NK-92 (cell line): Measurements from ENCODE around the gene PDC.

ENCODE experiments used
- DNase-seq: peaks from one replicate; lab custom pipeline; 2025; ENCODE audit not compliant: unreplicated experiment; lab: John Stamatoyannopoulos, UW

The PDC gene

DNA sequence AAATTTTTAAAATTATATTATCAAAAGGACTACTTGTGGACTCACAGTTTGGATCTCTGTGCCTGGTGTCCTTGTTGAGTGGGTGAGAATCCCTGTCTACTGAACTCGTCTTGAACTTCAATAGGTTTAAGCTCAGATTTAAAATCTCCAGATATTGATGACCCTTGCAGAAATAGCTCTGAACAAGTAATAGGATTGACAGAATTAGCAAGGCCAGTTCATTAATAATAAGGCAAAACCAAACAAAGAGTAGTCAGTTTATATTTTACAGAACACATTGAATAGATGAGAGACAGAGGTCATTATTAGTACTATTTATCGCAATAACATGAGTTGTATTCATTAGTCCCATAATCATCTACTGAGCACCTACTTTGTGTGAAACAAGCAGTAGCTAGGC, at the start of gene PDC:
TSS of gene PDC (minus strand) at position 101 of the 400 bp plus-strand sequence. CDS start 11,655 bp downstream, outside the sequence.
- DNase-seq = no peak

DNA sequence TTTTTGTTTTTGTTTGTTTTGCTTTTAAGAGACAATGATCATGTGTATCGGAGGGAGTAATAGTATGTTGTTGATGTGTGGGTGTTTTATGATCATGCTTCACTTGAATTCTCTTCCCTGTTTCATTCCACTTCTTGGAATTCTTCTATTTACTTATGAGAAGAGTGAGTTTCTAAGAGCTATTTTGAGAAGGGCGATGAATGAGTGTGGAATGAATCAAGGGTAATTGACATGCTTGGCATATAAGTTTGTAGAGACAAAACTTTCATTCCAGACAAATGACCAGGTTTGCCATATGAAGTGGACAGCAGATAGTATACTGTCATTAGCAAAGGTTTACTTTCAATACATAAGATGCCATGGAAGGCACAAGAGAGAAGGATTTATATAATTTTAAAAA, 42.3 kb upstream of the PDC start:
- DNase-seq = no peak

DNA sequence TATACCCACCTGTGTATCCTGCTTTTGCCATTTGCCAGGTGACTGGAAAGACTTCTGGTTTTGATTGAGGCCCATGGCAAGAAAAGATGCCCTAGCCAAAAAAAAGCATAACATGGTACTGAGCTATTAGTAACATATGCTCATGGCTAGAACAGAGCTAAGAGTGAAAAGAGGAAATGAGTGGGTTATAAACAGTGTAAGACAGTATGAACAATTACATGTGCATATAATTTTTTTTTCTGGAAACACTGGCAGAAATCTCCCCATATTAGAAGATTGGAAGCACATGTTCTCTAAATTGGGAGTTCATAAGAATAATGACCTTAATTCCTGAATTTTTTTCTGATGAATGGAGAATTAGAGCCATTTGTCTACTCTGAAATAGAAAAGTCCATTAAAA, 41.2 kb upstream of the PDC start:
- no peak for DNase-seq

DNA sequence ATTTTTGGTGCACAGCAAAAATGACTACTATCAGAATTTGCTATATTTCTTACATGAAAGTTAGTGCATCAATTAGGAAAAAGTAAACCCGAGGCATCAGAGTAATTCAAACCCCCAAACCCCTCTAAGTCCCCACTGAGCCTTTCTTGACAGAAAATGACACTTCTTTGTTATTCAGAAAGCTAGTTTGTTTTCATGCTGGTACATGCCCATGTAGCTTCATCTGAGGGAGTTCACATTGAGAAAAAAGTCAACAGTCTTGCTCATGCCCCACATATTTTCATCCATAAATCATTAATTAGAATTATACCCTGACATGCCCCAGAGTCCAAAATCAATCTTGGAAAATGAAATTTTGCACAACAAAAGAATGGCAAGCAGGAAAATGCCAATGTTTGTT, 39.9 kb upstream of the PDC start:
- DNase-seq = no peak

DNA sequence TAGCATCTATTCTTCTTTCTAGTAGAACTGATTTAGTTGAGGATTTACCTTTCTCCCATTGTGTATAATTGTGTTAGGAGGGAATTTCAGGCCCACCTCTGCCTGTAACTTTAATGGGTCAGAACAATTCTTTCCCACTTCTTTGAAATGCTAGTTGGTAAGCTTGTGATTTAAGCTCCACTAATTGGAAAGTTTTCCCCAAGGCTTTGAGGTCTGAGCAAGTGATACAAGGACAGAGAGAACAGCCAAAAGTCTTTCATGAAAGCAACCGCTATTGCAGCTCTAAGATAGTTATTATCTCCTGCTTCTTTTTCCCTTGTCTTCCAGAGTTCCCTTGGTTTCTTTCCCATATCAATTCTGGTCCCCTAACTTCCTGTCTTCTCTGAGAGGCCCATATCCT, 38.7 kb upstream of the PDC start:
- no peak for DNase-seq

DNA sequence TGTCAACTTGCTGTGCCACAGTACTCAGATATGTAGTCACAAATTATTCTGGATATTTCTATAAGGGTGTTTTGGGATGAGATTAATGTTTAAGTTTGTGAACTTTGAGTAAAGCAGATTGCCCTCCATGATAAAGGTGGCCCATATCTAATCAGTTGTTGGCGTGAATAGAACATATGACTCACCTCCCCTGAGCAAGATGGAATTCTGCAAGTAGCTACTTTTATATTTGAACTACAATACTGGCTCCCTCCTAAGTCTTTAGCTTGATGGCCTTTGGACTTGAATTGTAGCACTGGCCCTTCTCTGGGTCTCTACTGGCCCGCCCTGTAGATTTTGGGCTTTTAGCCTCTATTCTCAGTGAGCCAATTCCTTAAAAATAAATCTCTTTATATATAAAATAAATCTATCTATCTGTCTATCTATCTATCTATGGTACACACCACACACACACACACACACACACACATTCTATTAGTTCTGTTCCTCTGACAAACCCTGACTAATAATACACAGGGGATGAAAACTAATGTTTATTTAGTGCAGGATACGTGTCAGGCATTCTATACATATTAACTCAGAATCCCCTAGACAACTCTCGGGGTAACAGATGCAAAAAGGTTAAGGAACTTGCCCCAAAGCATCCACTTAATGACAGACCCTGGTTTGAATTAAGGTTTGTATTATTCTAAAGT, 37.9 kb upstream of the PDC start:
- no peak for DNase-seq

DNA sequence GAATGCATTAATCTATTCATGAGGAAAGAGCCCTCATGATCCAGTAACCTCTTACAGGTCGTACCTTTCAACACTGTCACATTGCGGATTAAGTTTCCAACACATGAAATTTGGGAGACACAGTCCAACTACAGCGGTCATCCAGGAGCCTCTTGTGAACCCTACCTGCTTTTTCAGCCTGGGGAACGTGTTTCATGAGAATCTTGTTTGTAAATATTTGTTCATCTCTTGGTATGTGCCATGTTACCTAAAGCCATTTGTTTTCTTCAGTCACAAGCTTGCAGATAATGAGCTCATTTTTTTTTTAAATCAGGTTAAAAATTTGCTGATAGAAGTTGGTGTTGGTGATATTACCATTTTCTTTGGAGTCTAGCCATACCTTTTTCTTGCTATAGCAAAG, 37.2 kb upstream of the PDC start:
- no peak for DNase-seq

DNA sequence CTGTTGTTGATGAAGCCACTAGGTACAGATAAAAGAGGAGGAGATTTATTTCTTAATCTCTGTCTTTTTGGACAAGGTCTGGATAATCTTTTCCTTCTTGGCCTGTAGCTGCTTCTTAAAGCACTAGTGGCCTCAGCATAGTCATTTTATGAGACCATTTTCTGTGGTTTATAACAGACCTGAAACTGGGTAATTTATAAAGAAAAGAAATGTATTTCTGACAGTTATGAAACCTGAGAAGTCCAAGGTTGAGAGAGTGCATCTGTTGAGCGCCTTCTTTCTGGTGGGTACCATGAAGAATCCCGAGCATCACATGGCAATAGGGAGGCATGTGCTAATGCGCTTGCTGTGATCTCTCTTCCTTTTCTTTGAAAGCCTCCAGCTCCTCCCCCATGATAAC, 36.7 kb upstream of the PDC start:
- DNase-seq = no peak

DNA sequence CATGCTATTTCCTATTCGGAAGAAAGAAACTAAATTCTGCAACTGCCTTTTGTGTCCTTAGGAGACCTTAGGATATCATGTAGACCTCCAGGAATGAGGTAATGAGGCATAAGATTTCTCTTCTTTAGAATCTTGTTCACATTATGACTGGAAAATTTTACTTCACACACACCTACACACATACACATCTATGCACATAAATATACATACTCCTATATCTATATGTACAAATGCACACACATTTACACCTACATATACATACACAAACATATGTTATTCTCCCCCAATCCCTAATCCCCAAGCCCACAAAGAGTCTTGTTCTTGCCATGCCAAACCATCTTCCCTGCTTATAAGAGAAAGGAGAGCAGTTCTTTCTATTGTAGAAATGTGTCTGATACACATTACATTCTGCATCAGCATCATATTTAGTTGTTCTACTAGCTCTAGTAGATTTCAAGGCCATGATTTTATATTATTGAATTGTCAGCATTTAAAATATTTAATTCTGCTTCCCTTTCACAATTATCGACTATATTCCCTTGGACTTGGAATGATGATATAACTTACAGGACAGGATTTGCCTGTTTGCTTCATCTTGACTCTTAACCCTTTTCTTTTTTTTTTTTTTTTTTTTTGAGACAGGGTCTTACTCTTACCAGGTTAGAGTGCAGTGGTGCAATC, 35.4 kb upstream of the PDC start:
- DNase-seq = no peak

DNA sequence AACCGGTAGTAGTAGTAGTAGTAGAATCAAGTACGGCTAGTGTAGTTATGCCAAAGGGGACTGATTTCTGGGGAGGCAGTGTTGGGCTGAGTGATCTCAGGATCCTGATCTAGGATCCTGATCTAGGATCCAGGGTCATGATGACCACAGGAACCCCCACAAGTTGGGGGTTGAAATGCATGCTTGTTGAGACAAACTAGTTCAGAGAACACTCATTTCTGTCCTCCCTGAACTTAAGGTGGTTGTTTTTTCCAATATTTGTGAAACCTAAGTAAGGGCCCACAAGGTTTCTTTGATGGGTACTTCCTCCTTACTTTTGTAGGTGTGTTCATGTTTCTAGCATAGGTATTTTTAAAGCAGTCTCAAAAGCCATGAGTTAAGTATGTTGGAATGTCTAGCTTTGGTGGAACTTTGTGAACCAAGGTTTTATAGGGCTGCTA, 33.9 kb upstream of the PDC start:
- no peak for DNase-seq

DNA sequence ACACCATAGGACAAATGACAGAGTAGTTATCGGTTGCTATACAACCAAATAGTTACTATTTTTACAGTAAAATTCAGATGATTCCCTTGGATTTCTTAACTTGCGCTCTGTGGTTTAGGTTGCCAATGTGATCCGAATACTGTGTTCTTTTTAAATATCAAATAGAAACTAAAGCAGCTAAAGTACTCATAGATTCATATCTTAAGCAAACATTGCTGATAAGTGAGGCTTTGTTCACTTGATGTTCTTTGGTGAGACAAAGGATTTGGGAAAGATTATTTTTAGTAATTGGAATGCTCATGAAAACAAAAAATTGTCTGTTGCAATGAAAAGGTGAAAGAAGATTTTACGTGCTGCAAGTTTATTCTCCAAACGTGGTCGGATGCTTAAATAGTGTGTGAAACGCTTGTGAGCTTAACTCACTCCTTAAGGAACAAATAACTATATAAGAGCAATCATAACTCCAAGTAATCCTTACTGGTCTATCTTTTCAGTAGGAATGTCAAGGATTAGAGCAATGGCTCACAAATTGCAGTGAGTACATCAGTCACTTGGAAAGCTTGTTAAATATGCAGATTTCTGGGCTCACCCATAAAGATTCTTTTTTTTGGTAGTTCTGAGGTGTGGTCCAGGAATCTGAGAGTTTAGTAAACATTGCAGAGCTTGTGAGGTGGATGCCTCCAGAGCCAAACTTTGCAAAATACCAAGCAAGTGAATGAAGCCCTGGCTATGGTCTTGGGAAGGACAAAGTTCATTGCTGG, 31.8 kb upstream of the PDC start:
- no peak for DNase-seq

DNA sequence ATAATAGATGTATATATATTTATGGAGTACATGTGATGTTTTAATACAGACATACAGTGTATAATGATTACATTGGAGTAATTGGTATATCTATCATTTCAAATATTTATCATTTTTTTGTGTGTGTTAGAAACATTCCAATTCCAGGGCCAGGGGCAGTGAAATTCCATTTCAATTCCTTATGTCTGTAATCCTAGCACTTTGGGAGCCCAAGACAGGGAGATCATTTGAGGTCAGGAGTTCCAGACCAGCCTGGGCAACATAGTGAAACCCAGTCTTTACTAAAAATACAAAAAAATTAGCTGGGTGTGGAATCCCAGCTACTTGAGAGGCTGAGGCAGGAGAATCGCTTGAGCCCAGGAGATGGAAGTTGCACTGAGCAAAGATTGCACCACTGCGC, 30.4 kb upstream of the PDC start:
- DNase-seq = no peak

DNA sequence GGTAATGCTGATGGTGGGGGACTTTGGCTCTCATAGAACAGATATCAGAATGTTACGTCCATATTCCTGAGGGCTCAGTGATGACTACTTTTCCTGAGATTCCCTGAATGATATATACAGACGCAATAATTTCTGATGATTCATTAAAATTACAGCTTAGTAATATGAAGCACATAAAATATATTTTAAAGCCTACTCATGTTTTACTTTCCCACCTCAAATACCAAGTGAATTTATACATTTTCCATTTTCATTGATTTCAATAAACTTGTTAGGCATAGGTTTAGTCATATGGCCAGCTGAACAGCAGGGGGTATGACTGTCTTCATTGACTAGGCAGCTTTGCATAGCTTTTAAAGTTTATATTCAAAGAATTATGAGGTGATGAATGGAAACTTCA, 26.2 kb upstream of the PDC start:
- DNase-seq = no peak

DNA sequence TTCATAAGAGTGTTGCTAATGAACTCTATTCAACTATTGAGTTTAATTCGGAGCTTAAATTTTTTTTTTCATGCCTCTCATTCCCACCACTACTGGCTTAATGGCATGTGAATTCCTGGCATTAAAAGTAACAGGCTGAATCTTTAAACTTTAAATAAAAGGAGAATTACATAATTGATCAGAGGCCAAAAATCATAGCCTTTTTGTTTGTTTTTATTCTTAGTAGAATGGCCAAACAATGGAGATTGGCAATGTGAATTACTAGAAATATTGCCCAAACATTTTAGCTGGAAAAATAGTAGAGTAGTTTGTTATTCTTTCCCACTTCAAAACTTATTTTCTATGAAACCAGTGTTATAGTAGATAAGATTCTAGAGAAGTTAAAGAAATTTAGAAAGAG, 25.1 kb upstream of the PDC start:
- no peak for DNase-seq

DNA sequence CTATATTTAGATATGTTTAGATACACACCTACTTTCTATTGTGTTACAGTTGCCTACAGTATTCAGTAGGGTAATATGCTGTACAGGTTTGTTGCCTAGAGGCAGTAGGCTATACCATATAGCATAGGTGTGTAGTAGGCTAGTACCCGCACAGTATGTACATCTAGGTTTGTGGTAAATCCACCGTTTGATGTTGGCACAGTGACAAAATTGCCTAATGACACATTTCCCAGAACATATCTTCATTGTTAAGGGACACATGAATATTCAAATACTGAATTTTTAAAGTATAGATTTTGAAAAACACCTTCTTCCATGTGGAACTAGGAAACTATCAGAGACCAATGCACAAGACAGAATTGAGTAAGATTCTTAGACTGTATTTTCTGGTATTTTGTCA, 22.6 kb upstream of the PDC start:
- no peak for DNase-seq

DNA sequence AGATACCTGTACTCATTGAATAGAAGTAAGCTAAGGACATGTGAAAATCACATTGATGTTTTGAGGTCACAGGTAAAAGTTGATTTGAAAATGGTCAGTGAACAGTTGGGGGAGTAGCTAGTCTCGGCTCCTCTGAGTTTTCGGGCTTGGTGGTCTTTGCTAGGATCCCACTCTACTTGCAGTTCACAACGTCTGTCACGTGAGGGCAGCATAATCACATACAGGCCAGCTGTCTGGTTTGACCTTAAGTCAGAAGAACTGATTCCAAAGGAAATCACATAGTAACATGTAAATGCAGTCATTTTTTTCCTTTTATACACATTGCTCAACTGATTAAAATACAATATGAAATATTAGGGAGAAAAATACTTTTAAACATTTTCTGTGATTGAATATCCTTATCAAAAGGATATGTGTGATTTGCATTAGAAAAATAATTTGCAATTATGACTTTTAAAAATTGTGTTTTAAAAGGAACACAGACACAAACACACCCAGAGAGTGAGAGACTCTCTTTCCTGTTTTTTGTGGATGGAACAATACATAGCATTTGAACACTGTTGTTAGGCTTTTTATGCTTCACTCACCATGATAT, 21.8 kb upstream of the PDC start:
- no peak for DNase-seq

DNA sequence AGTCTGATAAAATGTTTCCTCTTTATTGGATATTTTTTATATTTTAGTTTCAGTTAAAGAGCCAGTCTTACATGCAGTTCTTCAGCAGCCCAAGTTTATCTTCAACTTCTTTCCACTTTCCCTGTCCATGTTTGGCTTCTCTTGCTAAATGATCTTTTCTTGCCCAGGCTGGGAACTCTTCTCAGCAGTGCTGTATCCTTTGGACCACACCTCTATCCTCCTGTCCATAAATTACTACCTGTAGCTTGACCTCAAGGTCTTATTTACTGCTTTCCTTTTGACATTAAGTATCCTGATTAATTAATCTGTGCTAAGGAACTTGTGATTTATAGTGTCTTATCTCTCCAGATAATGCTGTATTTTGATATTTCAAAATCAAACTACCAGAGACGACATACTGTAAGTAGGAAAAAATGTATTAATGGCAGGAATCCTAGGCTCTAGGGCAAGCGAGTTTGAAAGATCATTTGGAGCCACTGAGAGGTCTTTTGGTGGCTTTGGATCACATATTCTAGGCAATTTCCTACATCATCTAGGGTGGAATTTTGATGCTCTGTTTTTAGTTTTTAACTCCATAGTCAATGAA, 20.5 kb upstream of the PDC start:
- no peak for DNase-seq

DNA sequence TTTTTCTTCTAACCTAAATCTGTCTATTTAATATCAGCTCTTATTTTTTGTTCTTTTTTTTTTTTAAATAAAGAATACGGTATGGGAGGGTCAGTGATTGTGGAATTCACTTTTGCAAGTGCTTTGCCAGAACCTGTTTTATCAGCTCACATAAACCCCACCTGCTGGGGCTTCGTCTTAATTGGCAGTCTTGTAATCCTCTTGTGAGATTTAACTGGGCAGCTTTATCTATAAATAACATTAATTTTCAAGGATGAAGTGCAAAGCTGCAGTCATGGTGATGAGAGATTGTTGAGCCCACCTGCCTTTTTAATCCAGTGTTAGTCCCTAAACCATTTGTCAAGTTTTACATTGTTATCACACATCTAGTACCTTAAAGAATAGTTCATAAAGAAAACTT, 18.2 kb upstream of the PDC start:
- no peak for DNase-seq

DNA sequence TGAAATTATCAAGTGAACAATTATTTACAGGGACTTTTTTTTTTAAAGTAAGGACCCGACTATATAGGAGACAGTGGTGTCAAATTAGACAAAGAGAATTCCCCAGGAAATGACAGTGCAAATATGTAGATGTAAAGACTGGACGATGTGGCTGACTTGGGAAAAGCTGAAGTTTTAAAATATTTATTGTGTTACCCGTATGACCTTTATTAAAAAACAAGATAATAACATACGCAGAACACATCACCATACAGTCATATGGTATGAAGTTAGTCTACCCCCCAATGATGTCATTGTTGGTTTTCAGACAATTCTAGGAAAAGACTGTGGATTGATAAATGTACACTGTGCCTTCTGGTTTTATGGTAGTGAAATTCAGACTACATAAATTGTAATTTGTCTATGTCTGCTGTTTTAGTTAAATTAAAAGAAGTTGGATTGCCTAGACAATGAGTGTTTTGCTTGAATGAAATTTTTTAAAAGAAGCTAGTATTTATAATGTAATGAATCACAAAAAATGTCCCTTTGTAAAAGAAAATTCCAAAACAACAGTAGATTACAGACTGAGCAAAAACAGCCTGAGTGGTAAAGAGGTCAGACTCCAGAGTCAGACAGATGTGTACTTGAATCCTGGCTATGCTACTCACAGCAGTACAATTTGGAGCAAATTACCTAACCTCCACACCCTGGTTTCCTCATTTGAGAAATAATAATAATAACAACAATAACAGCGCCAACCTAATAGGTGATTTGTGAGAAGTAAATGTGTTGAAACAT, 15.5 kb upstream of the PDC start:
- no peak for DNase-seq

DNA sequence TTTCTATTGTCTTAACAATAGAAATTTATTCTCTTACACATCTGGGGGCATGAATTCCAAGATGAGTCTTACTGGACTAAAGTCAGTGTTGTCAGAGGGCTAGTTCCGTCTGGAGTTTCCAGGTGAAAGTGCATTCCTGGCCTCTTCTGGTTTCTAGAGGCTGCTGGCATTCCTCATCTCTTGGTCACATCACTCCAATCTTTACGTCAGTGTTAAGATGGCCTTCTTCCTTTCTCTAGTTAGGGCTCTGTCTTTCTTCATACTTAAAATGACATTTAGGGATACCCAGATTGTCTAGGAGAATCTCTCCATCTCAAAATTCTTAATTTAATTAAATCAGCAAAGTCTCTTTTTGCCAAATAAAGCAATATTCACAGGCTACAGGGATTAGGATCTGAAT, 13.3 kb upstream of the PDC start:
- DNase-seq = no peak

DNA sequence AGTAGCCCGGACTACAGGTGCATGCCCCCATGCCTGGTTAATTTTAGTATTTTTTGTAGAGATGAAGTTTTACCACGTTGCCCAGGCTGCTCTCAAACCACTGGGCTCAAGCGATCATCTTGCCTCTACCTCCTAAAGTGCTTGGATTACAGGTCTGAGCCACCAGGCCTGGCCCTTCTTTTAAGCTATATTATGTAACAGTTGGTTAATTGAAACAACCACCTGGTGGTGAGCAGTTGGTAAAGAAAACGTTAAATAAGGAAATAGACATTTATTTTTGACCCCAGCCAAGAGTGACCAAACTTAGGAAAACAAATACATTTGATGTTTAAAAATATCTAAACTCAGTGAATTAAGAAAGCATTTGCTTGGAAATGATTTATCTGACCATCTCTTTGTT, 12.1 kb upstream of the PDC start:
- DNase-seq = no peak
